Activated naive CD8-positive, alpha-beta T cell treated with anti-CD3 and anti-CD28 coated beads for 36 hours (primary cell): ENCODE results near the gene RBM23. TPM values are rescaled to one million over a fixed set of nuclear protein-coding genes. Genes with fewer than 3 reads are reported as not detected.

Source experiments
- DNase-seq: peaks from one replicate; pipeline ENCODE4 v3.0.0; 2021
- H3K27ac Mint-ChIP-seq: one replicate; pipeline ENCODE4 v1.8.0; 2022; ENCODE audit warnings: mild to moderate bottlenecking, moderate library complexity, mixed read lengths
- H3K27me3 Mint-ChIP-seq: one replicate; pipeline ENCODE4 v1.8.0; 2022; ENCODE audit warnings: mild to moderate bottlenecking, mixed read lengths
- H3K36me3 Mint-ChIP-seq: one replicate; pipeline ENCODE4 v1.8.0; 2021; ENCODE audit warnings: mild to moderate bottlenecking, mixed read lengths
- H3K4me1 Mint-ChIP-seq: one replicate; pipeline ENCODE4 v1.8.0; 2021; ENCODE audit warnings: mixed read lengths
- H3K4me3 Mint-ChIP-seq: one replicate; pipeline ENCODE4 v1.8.0; 2022; ENCODE audit warnings: mild to moderate bottlenecking, moderate library complexity, mixed read lengths
- H3K9me3 Mint-ChIP-seq: one replicate; pipeline ENCODE4 v1.8.0; 2022; ENCODE audit warnings: mixed read lengths
- total RNA-seq, 2 experiments: library from RNA; stranded (reverse); gene quantifications; one replicate each; pipeline ENCODE4 v1.2.3, GENCODE V29; 2021

RBM23 gene
- total RNA-seq, 2 experiments from 2014 or later: 66.2 to 67.2 TPM

DNA sequence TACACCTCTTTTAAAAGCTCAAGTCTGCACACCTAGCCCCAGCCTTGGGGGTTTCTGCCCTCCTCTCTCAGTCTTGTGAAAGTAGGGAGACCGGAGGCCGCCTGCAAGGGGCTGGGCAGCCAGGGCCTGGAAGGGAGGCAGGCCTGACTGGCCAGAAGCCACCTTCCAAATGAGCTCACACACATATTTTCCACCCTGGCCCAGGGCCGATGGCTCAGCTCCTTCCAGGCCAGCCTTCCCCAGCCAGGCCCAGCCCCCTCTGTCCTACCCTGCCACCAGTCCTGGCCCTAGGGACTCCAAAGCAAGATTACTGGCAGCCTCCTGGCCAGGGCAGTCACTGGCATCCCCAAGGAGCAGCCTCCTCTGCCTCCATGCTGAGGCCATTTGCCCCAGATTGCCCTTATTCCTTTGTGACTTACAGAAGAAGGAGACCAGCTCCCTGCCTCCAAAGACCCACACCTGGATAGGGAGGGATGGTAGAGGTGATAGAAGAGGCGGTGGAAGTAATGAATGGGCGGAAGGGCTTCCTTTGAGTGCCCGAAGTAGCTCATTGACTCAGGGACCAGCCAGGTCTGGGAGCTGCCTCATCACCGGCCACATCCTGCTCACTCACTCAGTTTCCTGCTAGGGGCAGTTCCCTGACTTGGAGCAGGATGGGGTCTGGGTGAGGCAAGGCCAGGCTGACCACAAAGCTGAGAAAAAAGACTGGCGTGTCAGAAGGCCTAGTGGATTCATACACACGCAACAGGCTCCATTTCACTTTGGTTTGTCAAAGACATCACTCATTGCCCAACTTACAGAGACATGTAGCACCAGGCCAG is 67.8 kb downstream of the RBM23 start:
- no peak for DNase-seq
- Mint-ChIP-seq H3K4me1 (peaks cover 18% of the 10 kb centered on the region), H3K27me3 (peaks cover 29% of the 10 kb centered on the region), H3K36me3 (no peaks in the 10 kb centered on the region), H3K9me3 (no peaks in the 10 kb centered on the region), H3K27ac (no peak overlapping the region), H3K4me3 (no peak overlapping the region)

DNA sequence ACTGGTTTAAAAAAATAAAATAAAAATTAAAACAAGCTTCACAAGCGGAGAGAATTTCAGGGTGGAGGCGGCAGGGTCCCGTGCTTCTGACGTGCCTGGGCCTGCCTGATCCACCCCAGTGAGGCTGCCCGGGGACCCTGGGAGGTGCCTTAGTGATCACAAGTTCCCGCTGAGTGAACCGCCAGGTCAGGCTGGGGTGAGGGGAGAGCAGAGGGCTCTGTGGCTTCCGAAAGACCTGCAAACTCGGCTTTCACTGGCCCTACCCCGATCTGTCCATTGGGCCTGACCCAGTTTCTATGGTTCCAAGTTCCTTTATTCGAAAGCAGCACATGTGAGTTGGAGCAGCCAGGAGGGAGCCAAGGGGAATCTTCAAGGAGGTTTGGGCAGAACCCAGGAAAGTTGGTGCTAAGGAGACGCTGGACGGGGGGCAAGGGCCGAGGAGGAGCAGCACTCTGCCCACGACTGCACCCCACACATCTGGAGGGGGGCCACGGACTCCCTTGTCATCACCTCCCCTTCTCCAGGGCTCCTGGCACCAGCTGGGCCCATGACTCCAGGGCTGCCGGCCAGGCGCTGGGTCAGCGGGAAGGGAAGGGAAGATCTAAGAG is 69.6 kb downstream of the RBM23 start:
- Mint-ChIP-seq H3K27me3 (peaks cover 23% of the 10 kb centered on the region), H3K9me3 (no peaks in the 10 kb centered on the region), H3K4me3 (no peak overlapping the region), H3K4me1 (peaks cover 11% of the 10 kb centered on the region), H3K27ac (no peak overlapping the region), H3K36me3 (no peaks in the 10 kb centered on the region)
- DNase-seq: no peak

DNA sequence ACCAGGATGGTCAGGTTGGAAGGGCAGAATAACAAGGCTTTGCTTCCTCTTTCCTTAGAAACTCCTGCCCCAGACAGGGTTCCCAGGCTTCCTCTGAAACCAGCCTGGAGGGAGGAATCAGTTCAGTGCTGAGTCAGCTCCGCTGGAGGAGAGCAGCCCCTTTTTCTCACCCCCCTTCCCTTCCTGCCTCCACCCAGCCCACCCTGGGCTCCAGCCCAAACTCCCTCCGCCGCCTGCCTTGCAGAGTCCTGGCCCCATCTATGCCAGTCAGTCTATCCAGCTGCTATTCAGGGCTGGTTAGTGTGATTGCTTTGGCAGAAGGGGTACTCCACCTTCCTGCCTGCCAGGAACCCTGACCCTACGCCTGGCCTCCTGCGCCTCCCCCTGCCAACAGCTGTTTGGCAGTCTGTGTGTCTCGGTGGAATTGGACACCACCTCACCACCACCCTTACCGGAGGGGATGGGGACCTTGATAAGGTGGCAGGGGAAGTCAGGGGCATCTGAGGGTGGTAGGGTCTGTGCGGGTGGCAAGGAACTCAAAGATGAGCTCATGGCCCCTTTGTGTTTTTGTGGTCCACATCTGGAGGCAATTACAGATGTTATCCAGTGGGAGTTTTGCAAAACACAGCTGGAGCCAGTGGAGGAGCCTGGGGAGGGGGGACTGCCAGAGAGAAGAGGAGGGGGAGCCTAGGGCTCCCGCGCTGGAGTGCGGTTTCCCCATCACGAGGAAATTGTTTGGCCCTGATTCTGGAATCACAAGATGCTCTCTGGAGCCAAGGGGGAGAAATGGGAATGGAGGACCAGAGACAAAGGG is 70.4 kb downstream of the RBM23 start:
- Mint-ChIP-seq H3K9me3 (no peaks in the 10 kb centered on the region), H3K27ac (no peak overlapping the region), H3K36me3 (no peaks in the 10 kb centered on the region), H3K27me3 (peaks cover 23% of the 10 kb centered on the region), H3K4me1 (peaks cover 10% of the 10 kb centered on the region), H3K4me3 (no peak overlapping the region)
- no peak for DNase-seq

DNA sequence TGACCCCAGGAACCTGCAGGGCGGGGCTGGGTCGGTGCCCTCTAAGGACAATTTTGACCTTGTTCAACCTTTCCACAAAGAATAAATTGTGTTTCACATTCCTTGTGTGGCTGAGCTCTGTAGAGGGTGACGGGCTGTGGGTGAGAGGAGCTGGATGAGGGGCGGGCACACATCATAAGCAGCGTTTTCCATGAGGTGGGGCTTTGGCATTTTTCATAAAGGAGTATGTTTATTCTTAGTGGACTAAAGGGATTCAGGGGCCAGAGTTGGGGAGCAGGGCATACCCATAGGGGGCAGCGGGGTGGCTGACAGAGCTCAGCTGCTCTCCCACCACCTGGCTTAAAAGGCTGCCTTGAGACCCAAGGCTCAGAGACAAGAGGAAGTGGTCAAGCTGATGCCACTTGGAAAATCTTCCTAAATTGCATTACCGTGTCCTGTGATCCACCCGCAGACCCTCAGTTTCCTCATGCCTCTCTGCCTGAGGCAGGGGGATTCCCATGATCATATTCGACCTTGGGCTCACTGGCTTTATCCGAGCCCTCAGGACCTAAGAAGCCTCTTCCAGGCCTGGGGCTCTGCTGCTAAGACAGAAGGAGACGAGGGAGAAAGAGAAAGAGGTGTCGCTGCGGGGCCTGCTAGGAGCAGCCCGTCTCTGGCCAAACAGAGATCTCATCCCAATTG is 71.1 kb downstream of the RBM23 start:
- Mint-ChIP-seq H3K36me3 (no peaks in the 10 kb centered on the region), H3K27me3 (peaks cover 23% of the 10 kb centered on the region), H3K4me1 (peaks cover 2% of the 10 kb centered on the region), H3K9me3 (no peaks in the 10 kb centered on the region), H3K27ac (no peak overlapping the region), H3K4me3 (no peak overlapping the region)
- no peak for DNase-seq

DNA sequence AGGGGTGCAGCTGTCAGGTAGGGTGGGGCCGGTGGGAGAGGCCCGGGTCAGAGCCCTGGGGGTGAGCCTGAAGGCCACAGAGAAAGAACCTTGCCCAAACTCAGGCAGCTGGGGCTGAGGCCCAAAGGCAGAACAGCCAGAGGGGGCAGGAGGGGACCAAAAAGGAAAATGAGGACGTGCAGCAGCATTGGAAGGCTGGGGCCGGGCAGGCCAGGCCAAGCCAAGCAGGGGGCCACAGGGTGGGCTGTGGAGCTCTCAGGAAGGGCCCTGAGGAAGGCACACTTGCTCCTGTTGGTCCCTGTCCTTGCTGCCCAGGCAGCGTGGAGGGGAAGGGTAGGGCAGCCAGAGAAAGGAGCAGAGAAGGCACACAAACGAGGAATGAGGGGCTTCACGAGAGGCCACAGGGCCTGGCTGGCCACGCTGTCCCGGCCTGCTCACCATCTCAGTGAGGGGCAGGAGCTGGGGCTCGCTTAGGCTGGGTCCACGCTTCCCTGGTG is 72.1 kb downstream of the RBM23 start:
- no peak for DNase-seq
- no peaks in the 10 kb centered on the region for H3K36me3 Mint-ChIP-seq
- no peaks in the 10 kb centered on the region for H3K4me1 Mint-ChIP-seq
- no peaks in the 10 kb centered on the region for H3K9me3 Mint-ChIP-seq
- no peak overlapping the region for H3K27ac Mint-ChIP-seq
- peaks cover 23% of the 10 kb centered on the region for H3K27me3 Mint-ChIP-seq
- no peak overlapping the region for H3K4me3 Mint-ChIP-seq

DNA sequence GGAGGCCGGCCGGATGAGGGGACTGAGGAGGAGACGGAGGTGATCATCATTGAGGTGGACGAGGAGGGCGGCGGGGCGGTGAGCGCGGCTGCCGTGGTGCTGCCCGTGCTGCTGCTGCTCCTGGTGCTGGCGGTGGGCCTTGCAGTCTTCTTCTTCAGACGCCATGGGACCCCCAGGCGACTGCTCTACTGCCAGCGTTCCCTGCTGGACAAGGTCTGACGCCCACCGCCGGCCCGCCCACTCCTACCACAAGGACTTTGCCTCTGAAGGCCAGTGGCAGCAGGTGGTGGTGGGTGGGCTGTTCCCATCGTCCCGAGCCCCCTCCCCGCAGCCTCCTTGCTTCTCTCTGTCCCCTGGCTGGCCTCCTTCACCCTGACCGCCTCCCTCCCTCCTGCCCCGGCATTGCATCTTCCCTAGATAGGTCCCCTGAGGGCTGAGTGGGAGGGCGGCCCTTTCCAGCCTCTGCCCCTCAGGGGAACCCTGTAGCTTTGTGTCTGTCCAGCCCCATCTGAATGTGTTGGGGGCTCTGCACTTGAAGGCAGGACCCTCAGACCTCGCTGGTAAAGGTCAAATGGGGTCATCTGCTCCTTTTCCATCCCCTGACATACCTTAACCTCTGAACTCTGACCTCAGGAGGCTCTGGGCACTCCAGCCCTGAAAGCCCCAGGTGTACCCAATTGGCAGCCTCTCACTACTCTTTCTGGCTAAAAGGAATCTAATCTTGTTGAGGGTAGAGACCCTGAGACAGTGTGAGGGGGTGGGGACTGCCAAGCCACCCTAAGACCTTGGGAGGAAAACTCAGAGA is 72.9 kb downstream of the RBM23 start:
- no peak for DNase-seq
- no peaks in the 10 kb centered on the region for H3K36me3 Mint-ChIP-seq
- no peak overlapping the region for H3K4me3 Mint-ChIP-seq
- no peaks in the 10 kb centered on the region for H3K4me1 Mint-ChIP-seq
- H3K27ac Mint-ChIP-seq: no peak overlapping the region
- H3K9me3 Mint-ChIP-seq: no peaks in the 10 kb centered on the region
- peaks cover 23% of the 10 kb centered on the region for H3K27me3 Mint-ChIP-seq

DNA sequence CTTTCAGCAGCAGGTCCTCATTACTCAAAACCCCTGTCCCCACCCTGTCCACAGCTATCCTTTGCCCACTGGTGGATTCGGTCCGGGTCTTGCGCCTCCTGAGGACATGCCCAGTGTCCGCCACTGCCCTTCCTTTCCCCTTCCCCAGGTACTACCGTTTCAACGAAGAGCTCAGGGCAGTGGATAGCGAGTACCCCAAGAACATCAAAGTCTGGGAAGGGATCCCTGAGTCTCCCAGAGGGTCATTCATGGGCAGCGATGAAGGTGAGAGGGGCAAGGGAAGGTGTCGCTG is 73.9 kb downstream of the RBM23 start:
- no peaks in the 10 kb centered on the region for H3K9me3 Mint-ChIP-seq
- H3K27ac Mint-ChIP-seq: no peak overlapping the region
- H3K36me3 Mint-ChIP-seq: no peaks in the 10 kb centered on the region
- peaks cover 23% of the 10 kb centered on the region for H3K27me3 Mint-ChIP-seq
- H3K4me3 Mint-ChIP-seq: no peak overlapping the region
- no peak for DNase-seq
- H3K4me1 Mint-ChIP-seq: no peaks in the 10 kb centered on the region

DNA sequence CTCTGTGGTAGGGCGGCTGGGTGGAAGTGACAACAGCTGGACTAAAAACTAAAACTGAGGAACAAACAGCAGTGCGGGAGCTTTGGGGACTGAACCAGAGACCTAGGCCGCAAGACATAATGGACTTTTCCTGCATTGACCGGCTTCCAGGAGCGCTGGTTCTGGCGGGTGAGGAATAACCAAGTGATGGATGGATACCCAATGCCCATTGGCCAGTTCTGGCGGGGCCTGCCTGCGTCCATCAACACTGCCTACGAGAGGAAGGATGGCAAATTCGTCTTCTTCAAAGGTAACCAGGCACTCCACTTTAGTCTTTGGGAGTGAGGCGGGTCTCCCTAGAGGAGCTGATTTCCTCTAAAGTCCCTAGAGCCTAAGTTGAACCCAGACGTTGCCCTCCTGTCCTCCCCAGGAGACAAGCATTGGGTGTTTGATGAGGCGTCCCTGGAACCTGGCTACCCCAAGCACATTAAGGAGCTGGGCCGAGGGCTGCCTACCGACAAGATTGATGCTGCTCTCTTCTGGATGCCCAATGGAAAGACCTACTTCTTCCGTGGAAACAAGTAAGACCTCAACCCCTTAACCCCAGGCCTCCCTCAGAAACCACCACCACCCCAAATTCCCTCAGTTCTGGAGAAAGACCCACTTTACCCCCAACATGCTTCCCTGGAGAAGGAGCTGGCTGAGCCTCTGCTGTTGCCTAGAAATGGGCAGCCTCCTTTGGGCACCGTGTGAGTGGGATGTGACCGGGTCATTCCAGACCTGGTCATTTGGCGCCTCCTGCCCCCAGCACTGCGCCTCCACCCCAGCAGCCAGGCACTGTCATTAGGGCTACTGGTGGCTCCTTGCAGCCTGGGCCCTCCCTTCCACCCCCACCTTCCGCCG is 74.5 kb downstream of the RBM23 start:
- no peak for DNase-seq
- Mint-ChIP-seq H3K4me3 (no peak overlapping the region), H3K27ac (no peak overlapping the region), H3K27me3 (peaks cover 23% of the 10 kb centered on the region), H3K4me1 (no peaks in the 10 kb centered on the region), H3K36me3 (no peaks in the 10 kb centered on the region), H3K9me3 (no peaks in the 10 kb centered on the region)

Other genes starting within 250 kb of the RBM23 start
- gene OXA1L, start 152.5 kb downstream of the RBM23 start, total RNA-seq: 100 to 1,000 TPM; 133 to 140 TPM
- gene SLC7A7, start 103.7 kb downstream of the RBM23 start, total RNA-seq: 1 to 10 TPM in 1 of 2 experiments, under 1 TPM in 1; 0.56 to 1.0 TPM
- 100 to 1,000 TPM; 154 to 170 TPM for gene MRPL52, start 89.3 kb downstream of the RBM23 start, total RNA-seq
- 1 to 10 TPM; 1.1 to 1.8 TPM for gene MMP14, start 82.6 kb downstream of the RBM23 start, total RNA-seq
- 10 to 100 TPM; 17.6 to 18.7 TPM for gene LRP10, start 47.4 kb downstream of the RBM23 start, total RNA-seq
- under 1 TPM; 0.14 to 0.19 TPM for gene REM2, start 35.9 kb downstream of the RBM23 start, total RNA-seq
- 100 to 1,000 TPM; 169 to 190 TPM for gene PRMT5, start 10.2 kb upstream of the RBM23 start, total RNA-seq
- 10 to 100 TPM; 51.9 to 53.6 TPM for gene HAUS4, start 37.9 kb upstream of the RBM23 start, total RNA-seq
- 1 to 10 TPM in 1 of 2 experiments, under 1 TPM in 1; 0.90 to 1.0 TPM for gene AJUBA, start 63.4 kb upstream of the RBM23 start, total RNA-seq
- 10 to 100 TPM; 10.5 to 11.1 TPM for gene C14orf93, start 91.0 kb upstream of the RBM23 start, total RNA-seq
- 100 to 1,000 TPM; 162 to 164 TPM for gene PSMB5, start 115.8 kb upstream of the RBM23 start, total RNA-seq
- gene PSMB11, start 123.1 kb upstream of the RBM23 start, total RNA-seq: not detected
- under 1 TPM; 0.49 to 0.52 TPM for gene CDH24, start 138.4 kb upstream of the RBM23 start, total RNA-seq
- 100 to 1,000 TPM; 160 to 174 TPM for gene ACIN1, start 176.0 kb upstream of the RBM23 start, total RNA-seq
- gene C14orf119, start 176.4 kb upstream of the RBM23 start, total RNA-seq: 10 to 100 TPM; 52.0 to 57.0 TPM
- gene CIROP, start 185.8 kb upstream of the RBM23 start, total RNA-seq: not detected
- under 1 TPM; 0.45 to 0.68 TPM for gene CEBPE, start 200.1 kb upstream of the RBM23 start, total RNA-seq